NCI-H510A treated with DMSO at 0.1 percent for 48 hours (cell line): Measurements from ENCODE around the gene RNPEPL1.

ENCODE experiments used
- DNase-seq: peaks from one replicate; lab custom pipeline; 2025; lab: John Stamatoyannopoulos, UW

The RNPEPL1 gene

GRCh38 chr2:240576436-240577205 is 8.3 kb downstream of the RNPEPL1 start:
- DNase-seq: no peak

- DNase-seq: no peak
These were observed 9.2 kb downstream of the RNPEPL1 start for GRCh38 chr2:240577281-240578109.

GRCh38 chr2:240578110-240578450 is 9.8 kb downstream of the RNPEPL1 start:
- DNase-seq: no peak

GRCh38 chr2:240578488-240578887 is 10.2 kb downstream of the RNPEPL1 start:
- DNase-seq: no peak

GRCh38 chr2:240579071-240579762 is 10.9 kb downstream of the RNPEPL1 start:
- no peak for DNase-seq

GRCh38 chr2:240579771-240580614 is 11.7 kb downstream of the RNPEPL1 start:
- peak; percentile 25 for DNase-seq

GRCh38 chr2:240581811-240582210 is 13.5 kb downstream of the RNPEPL1 start:
- DNase-seq: no peak

- DNase-seq: no peak
These were observed 14.5 kb downstream of the RNPEPL1 start for GRCh38 chr2:240582781-240583180.

- no peak for DNase-seq
These were observed 15.5 kb downstream of the RNPEPL1 start for GRCh38 chr2:240583774-240584173.

- DNase-seq: no peak
These were observed 16.3 kb downstream of the RNPEPL1 start for GRCh38 chr2:240584486-240585031.

GRCh38 chr2:240585101-240585500 is 16.8 kb downstream of the RNPEPL1 start:
- DNase-seq: no peak

- DNase-seq: no peak
These were observed 17.5 kb downstream of the RNPEPL1 start for GRCh38 chr2:240585681-240586197.

- DNase-seq: peak; percentile 88
These were observed 18.1 kb downstream of the RNPEPL1 start, which contains the start of gene CAPN10 for GRCh38 chr2:240586198-240586918. TSS of gene CAPN10 (plus strand) at chr2:240586734. CDS start at chr2:240586912, 178 bp downstream.

GRCh38 chr2:240586919-240587800 is 18.9 kb downstream of the RNPEPL1 start:
- DNase-seq: peak; percentile 80

- DNase-seq: no peak
These were observed 19.8 kb downstream of the RNPEPL1 start for GRCh38 chr2:240588006-240588655.

- DNase-seq: no peak
These were observed 20.4 kb downstream of the RNPEPL1 start for GRCh38 chr2:240588669-240589068.

- no peak for DNase-seq
These were observed 21.1 kb downstream of the RNPEPL1 start for GRCh38 chr2:240589375-240589774.

- DNase-seq: no peak
These were observed 21.7 kb downstream of the RNPEPL1 start for GRCh38 chr2:240589850-240590525.
